Lung (tissue), 12 donors: Measurements from ENCODE around the gene MBD1. TPM values are rescaled to one million over a fixed set of nuclear protein-coding genes. Genes with fewer than 3 reads are reported as not detected.
A peak's percentile ranks its signal among the peaks of the same experiment; 100 is the strongest.

Source experiments
- ATAC-seq: fragments of 200-7000 bp; cut with Tn5 transposase; one replicate; pipeline ENCODE4 v1.9.1; 2020; ENCODE audit warnings: moderate number of reproducible peaks; ENCODE audit not compliant: insufficient read depth, low FRiP score
- DNase-seq, 3 donors: peaks; one replicate each; pipeline ENCODE4 v3.0.0-alpha.2; 2013 to 2017
- H3K27ac ChIP-seq, 2 donors: one replicate each; pipeline ENCODE4 v1.5.1; 2013; ENCODE audit warnings: mild to moderate bottlenecking in 2 of 2, moderate library complexity in 2 of 2, control low read depth in 1 of 2, inconsistent platforms in 1 of 2, low read depth in 1 of 2, low read length in 1 of 2
- H3K27me3 ChIP-seq, 3 donors: one replicate each; pipeline ENCODE4 v1.5.1; 2013; ENCODE audit warnings: low read length in 2 of 3; ENCODE audit not compliant: control insufficient read depth in 3 of 3, insufficient read depth in 3 of 3
- H3K36me3 ChIP-seq, 4 donors: one replicate each; pipeline ENCODE4 v1.5.1; 2013; ENCODE audit warnings: low read length in 4 of 4, mild to moderate bottlenecking in 1 of 4, moderate library complexity in 1 of 4; ENCODE audit not compliant: control insufficient read depth in 4 of 4, insufficient read depth in 4 of 4
- H3K4me1 ChIP-seq, 5 donors: one replicate each; pipeline ENCODE4 v1.5.1; 2013; ENCODE audit warnings: low read length in 5 of 5, mild to moderate bottlenecking in 2 of 5, moderate library complexity in 1 of 5; ENCODE audit not compliant: control insufficient read depth in 5 of 5, insufficient read depth in 5 of 5
- H3K4me3 ChIP-seq: one replicate; pipeline ENCODE4 v1.5.1; 2013; ENCODE audit warnings: mild to moderate bottlenecking, control low read depth, moderate library complexity
- H3K9ac ChIP-seq, 2 donors: one replicate each; pipeline ENCODE4 v1.5.1; 2013; ENCODE audit warnings: low read length in 2 of 2, control low read depth in 1 of 2; ENCODE audit not compliant: insufficient read depth in 1 of 2
- H3K9me3 ChIP-seq, 4 donors: one replicate each; pipeline ENCODE4 v1.5.1; 2013; ENCODE audit warnings: low read length in 3 of 4, mild to moderate bottlenecking in 1 of 4, moderate library complexity in 1 of 4; ENCODE audit not compliant: control insufficient read depth in 4 of 4, insufficient read depth in 3 of 4
- WGBS, 2 donors: extraction: QIAGEN DNeasy Blood & Tissue Kit; methylation state at CpG; one replicate each; pipeline ENCODE4 v1.1.7; 2013; 5-methylcytosine and 5-hydroxymethylcytosine counted together
- polyA plus RNA-seq, 2 donors: library from polyadenylated mRNA; stranded (reverse); fragments of 200-250 nt; gene quantifications; one replicate each; pipeline ENCODE4 v1.2.1, GENCODE V29; 2013
- total RNA-seq, 2 donors: library from RNA; depleted of rRNA in 1 of 2; stranded (reverse); fragments of >200 nt in 1 of 2; gene quantifications; one replicate each; pipeline ENCODE4 v1.2.1, GENCODE V29; 2014 to 2021
- TF ChIP-seq, protein P1 (sequence below): IDR thresholded peaks from 2 replicates; pipeline ENCODE4 v1.5.1; 2012; ENCODE audit warnings: mild to moderate bottlenecking; ENCODE audit errors: control extremely low read depth, extremely low read depth
- donor health status: control.
- donor health status: control.
- donor health status: Bipolar disorder and iron deficiency.
- donor health status: healthy.
- donor health status: DM: yes; HTN: yes; CAD: no.

Gene MBD1
- total and polyA plus RNA-seq, 4 donors = 24.0 to 81.5 (median 59.1) TPM

DNA sequence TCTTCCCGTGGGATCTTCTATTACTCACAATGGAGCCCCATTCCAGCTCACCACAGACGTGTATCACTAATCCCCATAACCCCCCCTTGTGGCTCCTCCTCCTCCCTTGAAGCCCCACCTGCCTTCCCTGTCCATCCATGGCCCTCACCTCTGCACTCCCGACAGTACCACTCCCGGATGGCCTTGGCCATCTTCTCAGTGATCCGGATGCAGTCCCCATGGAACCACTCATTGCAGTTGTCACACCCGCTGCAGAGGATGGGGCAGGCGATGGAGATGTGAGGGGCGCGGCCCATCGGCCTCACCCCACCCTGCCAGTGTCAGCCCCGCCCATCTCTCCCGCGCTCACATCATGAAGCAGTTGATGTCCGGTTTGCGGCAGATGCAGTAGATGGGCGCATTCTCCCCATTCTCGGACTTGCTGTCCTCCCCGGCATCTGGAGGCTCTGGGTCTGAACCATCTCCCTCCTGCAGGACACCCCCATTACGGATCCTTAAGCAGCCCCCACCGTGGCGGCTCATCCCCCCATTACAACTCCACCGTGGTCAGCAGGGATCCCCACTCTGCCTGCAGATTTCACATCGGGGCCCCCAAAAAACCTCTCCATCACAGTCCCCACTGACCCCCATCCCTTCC, 5.2 kb upstream of the MBD1 start:
- ATAC-seq = no peak

DNA sequence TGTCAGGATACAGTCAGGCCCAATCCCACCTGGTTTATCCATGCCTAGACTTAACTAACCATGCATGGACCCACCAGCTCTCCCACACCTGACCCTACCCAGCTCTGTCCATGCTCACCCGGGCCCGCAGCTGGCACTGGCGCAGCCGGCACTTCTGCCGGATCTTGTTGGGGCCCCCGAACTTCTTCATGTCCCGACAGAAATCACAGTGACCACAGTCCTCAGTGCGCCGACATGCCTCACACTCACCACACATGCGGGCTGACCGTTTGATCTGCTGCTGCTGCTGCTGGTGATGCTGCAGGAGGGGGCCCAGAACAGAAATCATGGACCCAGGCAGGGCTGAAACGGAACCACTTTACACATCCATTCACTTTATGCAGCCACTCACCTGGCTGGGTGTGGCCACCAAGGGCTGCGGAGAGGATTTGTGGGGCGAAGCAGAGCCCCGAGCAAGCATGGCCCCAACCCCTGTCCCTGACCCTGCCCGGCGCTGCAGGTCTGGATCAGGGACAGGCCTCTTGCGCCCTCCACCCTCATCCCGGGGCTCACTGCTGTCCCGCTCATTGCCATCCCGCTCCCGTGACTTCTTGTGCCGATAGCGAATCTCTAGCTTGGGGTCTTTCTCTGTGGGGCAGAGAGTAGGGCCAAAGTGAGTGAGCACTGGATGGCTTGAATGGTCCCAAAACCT, 4.5 kb upstream of the MBD1 start:
- H3K27ac ChIP-seq = peak overlapping the region in 1 of 2 donors; percentile 5
- no peak overlapping the region for H3K9ac ChIP-seq
- no peak for ATAC-seq
- no peak for DNase-seq
- 97 to 98% methylated on average over 24 of the region's 24 CpGs for WGBS, 2 donors
- H3K4me1 ChIP-seq = peaks cover 0 to 15% (median 0%) of the 10 kb centered on the region in 5 donors
- no peaks in the 10 kb centered on the region for H3K9me3 ChIP-seq
- H3K4me3 ChIP-seq = no peak overlapping the region
- H3K27me3 ChIP-seq = no peaks in the 10 kb centered on the region
- TF ChIP-seq, protein P1, sequence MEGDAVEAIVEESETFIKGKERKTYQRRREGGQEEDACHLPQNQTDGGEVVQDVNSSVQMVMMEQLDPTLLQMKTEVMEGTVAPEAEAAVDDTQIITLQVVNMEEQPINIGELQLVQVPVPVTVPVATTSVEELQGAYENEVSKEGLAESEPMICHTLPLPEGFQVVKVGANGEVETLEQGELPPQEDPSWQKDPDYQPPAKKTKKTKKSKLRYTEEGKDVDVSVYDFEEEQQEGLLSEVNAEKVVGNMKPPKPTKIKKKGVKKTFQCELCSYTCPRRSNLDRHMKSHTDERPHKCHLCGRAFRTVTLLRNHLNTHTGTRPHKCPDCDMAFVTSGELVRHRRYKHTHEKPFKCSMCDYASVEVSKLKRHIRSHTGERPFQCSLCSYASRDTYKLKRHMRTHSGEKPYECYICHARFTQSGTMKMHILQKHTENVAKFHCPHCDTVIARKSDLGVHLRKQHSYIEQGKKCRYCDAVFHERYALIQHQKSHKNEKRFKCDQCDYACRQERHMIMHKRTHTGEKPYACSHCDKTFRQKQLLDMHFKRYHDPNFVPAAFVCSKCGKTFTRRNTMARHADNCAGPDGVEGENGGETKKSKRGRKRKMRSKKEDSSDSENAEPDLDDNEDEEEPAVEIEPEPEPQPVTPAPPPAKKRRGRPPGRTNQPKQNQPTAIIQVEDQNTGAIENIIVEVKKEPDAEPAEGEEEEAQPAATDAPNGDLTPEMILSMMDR = no peak
- H3K36me3 ChIP-seq = peaks cover 7 to 36% (median 16%) of the 10 kb centered on the region in 4 donors

More for the DNA sequence above, 5.2 kb upstream of the MBD1 start:
- peak overlapping the region; percentile 79 to 96 for H3K27ac ChIP-seq
- peak in 1 of 3 donors; percentile 26 for DNase-seq
- H3K9me3 ChIP-seq = no peaks in the 10 kb centered on the region
- no peaks in the 10 kb centered on the region for H3K27me3 ChIP-seq
- TF ChIP-seq, protein P1 = no peak
- 31 to 33% methylated on average over 23 of the region's 23 CpGs for WGBS, 2 donors
- peak overlapping the region in 1 of 2 donors; percentile 80 for H3K9ac ChIP-seq
- peak overlapping the region; percentile 90 for H3K4me3 ChIP-seq
- peaks cover 0 to 15% (median 0%) of the 10 kb centered on the region in 5 donors for H3K4me1 ChIP-seq
- peaks cover 7 to 36% (median 16%) of the 10 kb centered on the region in 4 donors for H3K36me3 ChIP-seq

GRCh38 chr18:50285071-50285470, 3.7 kb upstream of the MBD1 start:
- DNase-seq = no peak
- H3K36me3 ChIP-seq = peaks cover 7 to 36% (median 16%) of the 10 kb centered on the region in 4 donors
- no peak overlapping the region for H3K4me3 ChIP-seq
- WGBS, 2 donors = 95 to 97% methylated on average over 13 of the region's 13 CpGs
- no peak for ATAC-seq
- no peak overlapping the region for H3K27ac ChIP-seq
- H3K9me3 ChIP-seq = no peaks in the 10 kb centered on the region
- H3K27me3 ChIP-seq = no peaks in the 10 kb centered on the region
- peaks cover 4 to 22% (median 5%) of the 10 kb centered on the region in 5 donors for H3K4me1 ChIP-seq
- no peak overlapping the region for H3K9ac ChIP-seq
- TF ChIP-seq, protein P1 = no peak
